SHP77 treated with DMSO at 0.1 percent for 48 hours (cell line): ENCODE data around the gene VTN.
"Not testable (repeated sequence)": the region's sequence is repeated elsewhere in the genome, so short reads cannot be mapped to it uniquely, and the experiment has no call there.

ENCODE experiments used
- DNase-seq: peaks from one replicate; lab custom pipeline; 2025; lab: John Stamatoyannopoulos, UW

The VTN gene

GRCh38 chr17:28342313-28342712 is 27.8 kb downstream of the VTN start:
- DNase-seq = no peak

GRCh38 chr17:28341516-28341915 is 28.6 kb downstream of the VTN start:
- no peak for DNase-seq

GRCh38 chr17:28340374-28340773 is 29.7 kb downstream of the VTN start:
- DNase-seq = no peak

DNA sequence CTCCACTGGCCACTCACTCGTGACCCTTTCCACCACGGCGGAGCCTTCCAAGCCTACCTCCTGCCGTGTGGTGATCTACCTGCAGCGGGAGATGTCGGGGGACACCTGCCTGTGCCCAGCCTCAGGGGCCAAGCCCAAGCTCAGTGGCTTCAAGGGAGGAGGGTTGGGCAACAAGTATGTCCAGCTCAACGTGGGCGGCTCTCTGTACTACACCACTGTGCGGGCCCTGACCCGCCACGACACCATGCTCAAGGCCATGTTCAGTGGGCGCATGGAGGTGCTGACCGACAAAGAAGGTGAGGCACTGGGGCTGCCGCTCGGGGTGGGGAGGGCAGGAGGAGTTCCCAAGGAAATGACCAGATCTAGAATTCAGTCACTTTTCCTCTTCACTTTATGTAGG is 30.7 kb downstream of the VTN start:
- no peak for DNase-seq

DNA sequence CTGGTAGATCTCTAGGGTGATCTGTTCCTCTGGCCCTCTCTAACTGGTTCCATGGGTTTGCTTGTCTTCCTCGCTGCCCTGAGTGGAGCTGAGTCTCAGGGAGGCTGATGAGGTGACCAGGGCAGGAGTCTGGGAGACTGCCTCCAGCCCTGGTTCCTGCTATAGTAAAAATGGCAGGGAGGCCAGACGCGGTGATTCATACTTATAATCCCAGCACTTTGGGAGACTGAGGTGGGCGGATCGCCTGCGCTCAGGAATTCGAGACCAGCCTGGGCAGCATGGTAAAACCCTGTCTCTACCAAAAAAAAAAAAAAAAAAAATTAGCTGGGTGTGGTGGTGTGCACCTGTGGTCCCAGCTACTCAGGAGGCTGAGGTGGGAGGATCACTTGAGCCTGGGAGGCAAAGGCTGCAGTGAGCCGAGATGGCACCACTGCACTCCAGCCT is 31.3 kb downstream of the VTN start:
- DNase-seq = not testable (repeated sequence)

DNA sequence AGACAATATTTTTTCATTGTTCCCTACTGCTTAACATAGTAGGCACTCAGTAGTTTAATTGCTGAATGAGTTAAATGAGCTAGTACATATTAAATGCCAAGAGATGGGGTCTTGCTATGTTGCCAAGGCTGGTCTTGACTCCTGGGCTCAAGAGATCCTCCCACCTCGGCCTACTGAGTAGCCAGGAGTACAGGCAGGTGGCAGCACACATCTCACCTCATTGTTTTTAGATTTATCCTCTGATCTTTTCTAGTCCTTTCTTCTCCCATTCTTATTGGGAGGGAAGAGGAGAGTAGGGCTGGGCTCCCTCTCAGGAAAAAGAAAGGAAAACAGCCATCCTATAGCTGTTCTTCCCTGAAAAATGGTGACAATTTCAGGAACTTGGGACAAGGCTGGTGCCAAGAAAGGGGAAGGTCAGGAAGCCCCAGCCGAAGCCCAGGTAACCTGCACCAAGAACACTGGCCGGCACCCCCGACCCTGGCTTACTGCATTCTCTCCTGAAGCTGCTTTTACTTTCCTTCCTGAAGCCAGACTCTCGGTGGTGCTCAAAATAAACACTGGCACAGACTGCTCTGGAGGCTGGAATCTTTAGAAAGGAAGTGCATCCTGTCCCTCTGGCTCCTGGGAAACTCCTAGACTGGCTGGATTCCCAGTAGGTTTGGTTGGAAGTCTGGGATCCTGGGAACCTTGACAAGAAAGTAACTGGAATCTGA is 31.9 kb downstream of the VTN start:
- no peak for DNase-seq

- peak; percentile 45 for DNase-seq
Measured at GRCh38 chr17:28335959-28336871, 33.9 kb downstream of the VTN start.

DNA sequence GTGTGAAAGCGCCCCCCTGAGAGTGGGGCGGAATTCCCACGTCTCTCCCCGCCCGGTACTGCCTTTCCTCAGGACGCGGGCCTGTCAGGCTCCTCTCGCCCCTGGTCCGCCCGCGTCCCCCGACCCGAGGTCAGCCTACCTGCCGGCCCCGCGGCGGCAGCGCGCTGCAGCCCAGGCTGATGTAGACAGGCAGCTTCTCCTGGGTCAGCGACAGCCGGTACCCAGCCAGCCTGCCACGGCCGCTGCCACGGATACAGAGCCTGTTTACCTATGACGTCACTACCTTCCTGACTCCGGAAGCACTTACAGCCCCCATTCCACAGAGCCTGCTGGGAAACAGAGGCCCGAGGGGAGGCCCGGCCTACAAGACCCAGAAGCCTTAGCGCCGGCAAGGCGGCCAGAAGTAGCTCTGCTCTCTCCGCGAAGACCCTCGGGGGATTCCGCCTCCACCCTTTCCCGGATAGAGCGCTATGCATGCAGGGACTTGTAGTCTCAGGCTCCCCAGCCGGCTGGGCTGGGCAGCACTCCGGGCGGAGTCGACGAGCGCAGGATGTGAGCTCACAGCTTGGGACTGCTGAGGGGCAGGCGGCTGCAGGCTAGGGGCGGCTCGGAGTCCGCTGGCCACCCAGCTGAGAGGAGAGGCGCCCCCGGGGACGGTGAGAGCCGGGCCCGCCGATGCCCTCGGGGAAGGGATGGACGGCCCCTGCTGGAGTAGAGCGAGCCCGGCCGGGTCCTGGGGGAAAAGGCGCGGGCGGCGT is 34.7 kb downstream of the VTN start, which contains the start of the genes IFT20 and TNFAIP1:
Gene IFT20 (minus strand): TSS at position 272 of the 758 bp plus-strand sequence. CDS start 3,487 bp downstream, outside the sequence.
Gene TNFAIP1 (plus strand): TSS at position 561 of the 758 bp plus-strand sequence. CDS start 3,761 bp downstream, outside the sequence.
- peak; percentile 97 for DNase-seq

DNA sequence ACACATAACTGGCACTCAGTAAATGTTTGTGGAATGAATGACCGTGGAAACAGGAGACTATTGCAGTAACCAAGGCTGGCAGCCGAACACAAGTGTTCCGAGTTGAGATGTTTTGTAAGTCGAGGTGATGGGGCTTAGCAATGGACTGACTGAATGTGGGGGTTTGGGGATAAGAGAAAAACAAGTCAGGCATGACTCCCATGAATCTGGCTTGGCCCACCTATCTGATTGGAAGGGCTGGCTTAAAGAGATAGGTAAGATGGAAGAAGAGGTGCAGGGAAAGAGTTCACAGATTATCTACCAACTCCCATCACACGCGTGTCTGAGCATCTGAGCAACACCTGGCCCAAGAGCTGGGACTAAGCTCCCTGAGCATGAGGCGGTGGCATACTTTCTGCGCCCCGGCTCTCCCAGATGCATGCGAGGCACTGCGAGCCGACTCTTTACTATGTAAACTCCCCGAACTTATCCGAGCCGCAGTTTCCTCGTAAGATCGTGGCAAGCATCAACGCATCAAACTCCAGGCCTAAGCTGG is 35.4 kb downstream of the VTN start:
- no peak for DNase-seq

DNA sequence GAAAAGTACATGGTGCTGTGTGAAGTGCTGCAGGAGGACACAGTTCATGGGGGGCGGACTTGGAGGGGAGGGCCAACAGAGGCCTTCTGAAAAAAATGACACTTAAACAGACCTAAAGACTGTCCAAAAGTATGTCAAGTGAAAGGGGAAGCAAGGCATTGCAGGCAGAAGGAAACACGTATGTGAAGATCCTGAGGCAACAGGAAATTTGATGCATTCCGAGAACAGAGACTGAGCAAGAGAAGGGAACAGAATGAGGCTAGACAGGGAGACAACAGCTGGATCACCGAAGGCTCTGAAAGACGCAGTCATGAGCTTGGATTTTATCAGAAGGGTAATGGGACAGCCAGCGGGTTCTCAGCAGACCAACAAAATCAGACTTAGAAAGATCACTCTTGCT is 35.9 kb downstream of the VTN start:
- DNase-seq = no peak

GRCh38 chr17:28333083-28333746 is 36.9 kb downstream of the VTN start:
- no peak for DNase-seq

DNA sequence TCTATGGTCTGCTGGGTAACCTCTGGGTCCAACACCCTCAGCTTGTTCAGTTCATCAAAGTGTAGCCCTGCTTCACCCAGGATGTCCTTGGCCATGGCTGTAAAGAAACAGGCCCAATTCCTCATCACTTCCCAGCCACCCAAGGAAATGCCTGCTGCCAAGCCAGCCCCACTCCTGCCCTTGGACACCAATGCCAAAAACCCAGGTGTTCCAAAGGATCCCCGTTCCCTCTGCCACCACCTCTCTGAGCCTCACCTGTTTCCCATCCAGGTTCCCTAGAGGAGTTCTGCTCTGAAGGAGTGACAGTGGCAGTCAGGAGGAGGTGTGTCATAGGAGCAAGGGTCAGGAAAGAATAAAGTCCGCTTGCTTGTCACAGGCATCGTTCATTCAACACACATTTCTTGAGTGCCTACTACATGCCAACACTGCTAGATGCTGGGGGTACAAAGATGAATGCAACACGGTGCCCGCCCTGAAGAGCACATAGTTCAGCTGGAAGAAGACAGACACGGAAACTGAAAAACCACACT is 38.2 kb downstream of the VTN start:
- no peak for DNase-seq

DNA sequence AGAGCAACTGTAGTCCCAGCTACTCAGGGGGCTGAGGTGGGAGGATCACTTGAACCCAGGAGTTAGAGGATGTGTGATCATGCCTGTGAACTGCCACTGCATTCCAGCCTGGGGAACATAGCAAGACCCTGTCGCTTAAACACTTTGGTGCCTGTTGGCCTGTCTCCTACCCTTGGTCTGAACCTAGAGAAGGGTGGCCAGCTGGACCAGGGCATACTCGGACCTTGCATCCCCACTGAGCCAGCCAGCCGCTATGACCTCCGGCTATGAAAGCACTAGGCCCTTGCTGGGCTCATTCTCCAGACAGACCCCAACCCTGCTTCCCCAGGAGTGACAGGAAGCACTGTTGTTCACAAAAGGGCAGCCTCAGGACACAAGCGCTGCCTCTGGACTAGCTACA is 39.4 kb downstream of the VTN start:
- DNase-seq = no peak

- DNase-seq = no peak
Measured at GRCh38 chr17:28328325-28328724, 41.8 kb downstream of the VTN start.

- DNase-seq = no peak
Measured at GRCh38 chr17:28327709-28328108, 42.4 kb downstream of the VTN start.

GRCh38 chr17:28327031-28327607 is 43.0 kb downstream of the VTN start:
- no peak for DNase-seq

- DNase-seq = no peak
Measured at GRCh38 chr17:28326114-28326513, 44.0 kb downstream of the VTN start.

DNA sequence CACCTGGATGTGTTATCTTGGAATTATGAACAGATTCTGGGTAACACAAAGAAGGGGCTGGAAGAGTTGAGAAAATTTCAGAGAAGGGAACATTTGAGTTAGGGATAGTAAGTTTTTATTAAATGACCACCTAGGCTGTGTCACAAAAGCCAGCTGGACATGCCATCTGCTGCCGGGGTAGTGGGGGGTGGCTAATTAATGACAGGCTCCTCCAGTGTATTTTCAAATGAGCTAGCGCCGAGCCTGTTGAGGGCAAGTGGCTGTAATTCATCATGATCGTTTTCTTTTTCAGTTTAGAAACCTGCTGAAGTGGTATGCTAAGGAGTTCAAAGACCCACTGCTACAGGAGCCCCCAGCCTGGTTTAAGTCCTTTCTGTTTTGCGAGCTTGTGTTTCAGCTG is 44.9 kb downstream of the VTN start:
- DNase-seq = no peak

GRCh38 chr17:28324781-28325180 is 45.3 kb downstream of the VTN start:
- DNase-seq = no peak

GRCh38 chr17:28324267-28324745 is 45.8 kb downstream of the VTN start:
- DNase-seq = no peak
